SK-N-SH (cell line): ENCODE measurements around the gene GPR179.

Experiments used
- CHD2 ChIP-seq: fragments of 150-350 bp; IDR thresholded peaks from 2 replicates; pipeline ENCODE4 v1.6.1; 2018; ENCODE audit warnings: low read length; ENCODE audit not compliant: partially characterized antibody
- CTCF ChIP-seq: fragments of 200-600 bp; sonication (generic); IDR thresholded peaks from 2 replicates; pipeline ENCODE4 v1.6.1; 2017; ENCODE audit warnings: antibody characterized with exemption, mild to moderate bottlenecking, moderate library complexity
- EP300 ChIP-seq, 2 experiments: IDR thresholded peaks; 2 replicates each; pipeline versions ENCODE4 v1.4.0 to v1.6.1; 2012; ENCODE audit warnings: borderline replicate concordance in 1 of 2, low read depth in 1 of 2, low read length in 1 of 2
- EZH2phosphoT487 ChIP-seq: fragments of 200-600 bp; sonication (generic); IDR thresholded peaks from 2 replicates; pipeline ENCODE4 v1.6.1; 2017; ENCODE audit warnings: low read depth, mixed run types, mild to moderate bottlenecking, antibody characterized with exemption, moderate library complexity, borderline replicate concordance
- GABPA ChIP-seq: IDR thresholded peaks from 2 replicates; pipeline ENCODE4 v1.4.0; 2012; ENCODE audit warnings: low read depth, mild to moderate bottlenecking
- JUND ChIP-seq: IDR thresholded peaks from 2 replicates; pipeline ENCODE4 v1.4.0; 2012
- MAX ChIP-seq: IDR thresholded peaks from 2 replicates; pipeline ENCODE4 v1.4.0; 2012; ENCODE audit warnings: low read depth
- MEF2A ChIP-seq: IDR thresholded peaks from 2 replicates; pipeline ENCODE4 v1.4.0; 2012; ENCODE audit warnings: low read depth, borderline replicate concordance
- NFIC ChIP-seq: IDR thresholded peaks from 2 replicates; pipeline ENCODE4 v1.4.0; 2012; ENCODE audit warnings: borderline replicate concordance
- POLR2AphosphoS5 ChIP-seq: IDR thresholded peaks from 2 replicates; pipeline ENCODE4 v1.6.1; 2012; ENCODE audit warnings: low read depth, low read length
- RAD21 ChIP-seq: IDR thresholded peaks from 2 replicates; pipeline ENCODE4 v1.6.1; 2012; ENCODE audit warnings: mild to moderate bottlenecking, low read length
- REST ChIP-seq: IDR thresholded peaks from 2 replicates; pipeline ENCODE4 v1.6.1; 2012; ENCODE audit warnings: mild to moderate bottlenecking, low read depth, low read length, moderate library complexity
- RFX5 ChIP-seq: IDR thresholded peaks from 2 replicates; pipeline ENCODE4 v1.6.1; 2012; ENCODE audit warnings: mild to moderate bottlenecking, improper control_type of control experiment, low read length

GRCh38 chr17:38338535-38338934 lies 5.2 kb downstream of the GPR179 start:
- TF ChIP-seq CTCF (no peak), EZH2phosphoT487 (no peak), POLR2AphosphoS5 (no peak), NFIC (no peak), GABPA (no peak), REST (no peak), RFX5 (no peak), JUND (no peak), CHD2 (no peak), EP300 (IDR thresholded peaks at IDR 0.05; ENCODE audit: borderline replicate concordance in 1 of 2, low read depth in 1 of 2, low read length in 1 of 2) (no peak), MEF2A (no peak), MAX (no peak), RAD21 (no peak)
